Testis (tissue), 3 donors: ENCODE results near the gene TENM4. TPM values are rescaled to one million over a fixed set of nuclear protein-coding genes. Genes with fewer than 3 reads are reported as not detected.

ENCODE experiments used
- DNase-seq: peaks from one replicate; pipeline ENCODE4 v3.0.0-alpha.2; 2019
- H3K27ac ChIP-seq, 2 donors: fragments of 200-600 bp; sonication (generic); one replicate each; pipeline ENCODE4 v1.5.1; 2019
- H3K27me3 ChIP-seq: fragments of 200-600 bp; sonication (generic); one replicate; pipeline ENCODE4 v1.5.1; 2019
- H3K36me3 ChIP-seq: fragments of 200-600 bp; sonication (generic); one replicate; pipeline ENCODE4 v1.5.1; 2017; ENCODE audit warnings: low read depth; ENCODE audit errors: missing control alignments
- H3K4me1 ChIP-seq: fragments of 200-600 bp; sonication (generic); one replicate; pipeline ENCODE4 v1.5.1; 2019
- H3K4me3 ChIP-seq, 2 donors: fragments of 200-600 bp; sonication (generic); one replicate each; pipeline ENCODE4 v1.5.1; 2017 to 2019
- H3K9me3 ChIP-seq: fragments of 200-600 bp; sonication (generic); one replicate; pipeline ENCODE4 v1.5.1; 2017
- POLR2A ChIP-seq: fragments of 450-650 bp; IDR thresholded peaks from one replicate; pipeline ENCODE4 v1.6.1; 2017; ENCODE audit warnings: antibody characterized with exemption, mild to moderate bottlenecking, moderate library complexity
- WGBS, 2 donors: methylation state at CpG; one replicate each; pipeline ENCODE4 v1.1.5; 2018; 5-methylcytosine and 5-hydroxymethylcytosine counted together
- intact Hi-C: fragments of 100-400 bp; cut with DNase I; formaldehyde crosslinking; loops from one replicate; pipeline ENCODE4 v1.15.1; 2023; ENCODE audit warnings: low total_unique reads
- polyA plus RNA-seq: library from polyadenylated mRNA; stranded (reverse); fragments of 350-450 nt; fragmentation: Illumina TruSeq; extraction: RNeasy Lipid Tissue Mini Kit (QIAGEN cat#74804); gene quantifications from one replicate; pipeline ENCODE4 v1.2.3, GENCODE V29; 2014; ENCODE audit warnings: low read depth, low replicate concordance; ENCODE audit not compliant: insufficient read depth
- total RNA-seq, 2 donors: library from RNA; depleted of rRNA; stranded (reverse); fragments of >200 nt; gene quantifications; one replicate each; pipeline ENCODE4 v1.2.3, GENCODE V29; 2016
- TF ChIP-seq, protein P1 (sequence below), 3 experiments: fragments of 450-650 bp in 2 of 3; fragments of 200-600 bp in 1 of 3; sonication (generic) in 1 of 3; IDR thresholded peaks; one replicate each; pipeline ENCODE4 v1.5.1; 2016 to 2019; ENCODE audit warnings: antibody characterized with exemption in 3 of 3, mild to moderate bottlenecking in 2 of 3, moderate library complexity in 1 of 3

The TENM4 gene
- total and polyA plus RNA-seq, 3 donors from 2014 or later: 10.6 to 17.9 (median 11.4) TPM

DNA sequence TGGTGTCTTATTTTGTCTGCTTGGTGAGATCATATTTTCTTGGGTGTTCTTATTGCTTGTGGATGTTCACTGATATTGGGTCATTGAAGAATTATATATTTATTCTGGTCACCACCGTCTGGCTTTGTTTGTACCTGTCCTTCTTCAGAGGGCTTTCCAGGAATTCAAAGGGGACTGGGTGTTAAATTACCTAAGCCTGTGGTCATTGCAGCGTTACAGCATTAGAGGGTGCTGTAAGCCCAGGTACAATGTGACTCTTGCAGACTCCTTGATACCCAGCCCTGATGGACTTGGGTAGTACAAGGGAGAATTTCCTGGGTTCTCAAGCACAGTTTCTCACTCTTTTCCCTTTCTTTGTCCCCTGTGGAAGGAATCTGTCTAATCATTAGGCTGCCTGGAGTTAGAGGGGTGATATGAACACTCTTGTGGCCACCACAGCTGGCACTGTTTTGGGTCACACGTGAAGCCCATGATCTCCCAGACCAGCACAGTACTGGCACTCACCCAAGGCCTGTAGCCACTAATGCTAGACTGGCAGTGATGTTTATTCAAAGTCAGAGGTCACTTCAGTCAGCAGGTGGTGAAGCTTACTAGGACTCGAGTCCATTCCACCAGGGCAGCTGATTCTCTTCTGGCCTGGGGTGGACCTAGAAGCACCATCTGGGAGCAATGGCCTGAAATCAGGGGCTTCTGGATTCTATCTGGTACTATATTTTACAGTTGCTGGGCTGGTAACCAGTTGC lies 810.1 kb downstream of the TENM4 start:
- intact Hi-C loops: no loop called here
- TF ChIP-seq, protein P1, sequence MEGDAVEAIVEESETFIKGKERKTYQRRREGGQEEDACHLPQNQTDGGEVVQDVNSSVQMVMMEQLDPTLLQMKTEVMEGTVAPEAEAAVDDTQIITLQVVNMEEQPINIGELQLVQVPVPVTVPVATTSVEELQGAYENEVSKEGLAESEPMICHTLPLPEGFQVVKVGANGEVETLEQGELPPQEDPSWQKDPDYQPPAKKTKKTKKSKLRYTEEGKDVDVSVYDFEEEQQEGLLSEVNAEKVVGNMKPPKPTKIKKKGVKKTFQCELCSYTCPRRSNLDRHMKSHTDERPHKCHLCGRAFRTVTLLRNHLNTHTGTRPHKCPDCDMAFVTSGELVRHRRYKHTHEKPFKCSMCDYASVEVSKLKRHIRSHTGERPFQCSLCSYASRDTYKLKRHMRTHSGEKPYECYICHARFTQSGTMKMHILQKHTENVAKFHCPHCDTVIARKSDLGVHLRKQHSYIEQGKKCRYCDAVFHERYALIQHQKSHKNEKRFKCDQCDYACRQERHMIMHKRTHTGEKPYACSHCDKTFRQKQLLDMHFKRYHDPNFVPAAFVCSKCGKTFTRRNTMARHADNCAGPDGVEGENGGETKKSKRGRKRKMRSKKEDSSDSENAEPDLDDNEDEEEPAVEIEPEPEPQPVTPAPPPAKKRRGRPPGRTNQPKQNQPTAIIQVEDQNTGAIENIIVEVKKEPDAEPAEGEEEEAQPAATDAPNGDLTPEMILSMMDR (IDR thresholded peaks at IDR 0.05): no peak
- no peak for TF ChIP-seq POLR2A
- no peak overlapping the region for H3K27ac ChIP-seq
- no peak for DNase-seq
- 89 to 94% methylated on average over 4 of the region's 4 CpGs for WGBS, 2 donors
- no peak overlapping the region for H3K4me3 ChIP-seq
- no peaks in the 10 kb centered on the region for H3K9me3 ChIP-seq
- no peaks in the 10 kb centered on the region for H3K4me1 ChIP-seq
- no peaks in the 10 kb centered on the region for H3K27me3 ChIP-seq
- H3K36me3 ChIP-seq: no peaks in the 10 kb centered on the region

GRCh38 chr11:78630155-78630554 lies 810.7 kb downstream of the TENM4 start:
- TF ChIP-seq POLR2A: no peak
- TF ChIP-seq, protein P1 (IDR thresholded peaks at IDR 0.05): no peak

GRCh38 chr11:78622666-78623065 lies 818.2 kb downstream of the TENM4 start:
- no peak for TF ChIP-seq POLR2A
- TF ChIP-seq, protein P1 (IDR thresholded peaks at IDR 0.05): no peak
- no peak for DNase-seq
- intact Hi-C loops: no loop called here
- H3K4me1 ChIP-seq: no peaks in the 10 kb centered on the region
- no peaks in the 10 kb centered on the region for H3K9me3 ChIP-seq
- WGBS, 2 donors: 86 to 87% methylated on average over 3 to 5 of the region's 5 CpGs
- H3K27ac ChIP-seq: no peak overlapping the region
- no peaks in the 10 kb centered on the region for H3K27me3 ChIP-seq
- no peak overlapping the region for H3K4me3 ChIP-seq
- no peaks in the 10 kb centered on the region for H3K36me3 ChIP-seq

More at GRCh38 chr11:78630155-78630554, 810.7 kb downstream of the TENM4 start:
- no peaks in the 10 kb centered on the region for H3K9me3 ChIP-seq
- intact Hi-C loops: no loop called here
- 94 to 98% methylated on average over 3 of the region's 3 CpGs for WGBS, 2 donors
- no peaks in the 10 kb centered on the region for H3K36me3 ChIP-seq
- no peak overlapping the region for H3K27ac ChIP-seq
- no peak overlapping the region for H3K4me3 ChIP-seq
- no peaks in the 10 kb centered on the region for H3K27me3 ChIP-seq
- no peaks in the 10 kb centered on the region for H3K4me1 ChIP-seq
- DNase-seq: no peak

GRCh38 chr11:78620159-78620558 lies 820.7 kb downstream of the TENM4 start:
- WGBS, 2 donors: 82 to 87% methylated on average over 2 of the region's 2 CpGs
- H3K36me3 ChIP-seq: no peaks in the 10 kb centered on the region

More at GRCh38 chr11:78620159-78620558, 820.7 kb downstream of the TENM4 start:
- Histone ChIP-seq H3K4me1 (no peaks in the 10 kb centered on the region), H3K9me3 (no peaks in the 10 kb centered on the region), H3K27me3 (no peaks in the 10 kb centered on the region), H3K4me3 (no peak overlapping the region), H3K27ac (no peak overlapping the region)
- DNase-seq: no peak
- intact Hi-C loops: no loop called here
- TF ChIP-seq, protein P1 (IDR thresholded peaks at IDR 0.05): no peak
- TF ChIP-seq POLR2A: no peak
